Activated naive CD8-positive, alpha-beta T cell treated with anti-CD3 and anti-CD28 coated beads, Interleukin-2, amount 50 U/mL, for 16 hours (primary cell): ENCODE measurements around the gene FBF1.

Experiments
- DNase-seq: peaks from one replicate; pipeline ENCODE4 v3.0.0-alpha.2; 2020; ENCODE audit warnings: low read depth, low spot score

FBF1 gene

GRCh38 chr17:75959051-75959838 lies 18.4 kb upstream of the FBF1 start:
- no peak for DNase-seq

DNA sequence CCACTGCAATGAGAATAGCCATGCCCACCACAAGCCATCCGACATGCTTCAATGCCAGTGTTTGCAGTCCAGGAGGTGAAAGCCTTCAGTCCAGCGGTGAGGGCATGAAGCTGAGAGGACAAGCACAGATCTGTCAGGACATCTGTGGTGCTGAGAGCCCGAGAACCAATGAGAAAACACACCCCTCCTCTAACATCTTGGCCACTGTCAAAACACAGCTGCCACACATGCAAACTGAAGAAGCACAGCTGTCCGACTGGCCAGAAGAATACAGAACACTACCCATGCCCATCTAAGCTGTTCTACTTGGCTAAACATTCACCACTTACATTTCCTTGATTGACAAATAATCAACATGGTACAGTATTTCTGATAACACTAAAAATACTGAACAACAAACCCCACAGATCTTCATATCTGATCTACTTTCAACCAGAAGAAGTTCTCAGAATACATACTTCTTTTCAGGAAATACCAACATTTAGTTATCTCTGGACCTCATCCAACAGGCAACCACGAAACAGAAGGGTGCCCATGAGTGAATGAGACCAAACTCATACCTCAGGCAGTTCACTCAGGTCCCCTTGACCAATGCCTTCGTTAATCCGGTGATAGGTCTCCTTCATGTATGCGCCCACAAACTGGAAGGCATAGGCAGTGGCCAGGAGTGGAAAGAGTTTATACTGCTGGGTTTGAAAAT lies 10.2 kb upstream of the FBF1 start:
- DNase-seq = no peak

DNA sequence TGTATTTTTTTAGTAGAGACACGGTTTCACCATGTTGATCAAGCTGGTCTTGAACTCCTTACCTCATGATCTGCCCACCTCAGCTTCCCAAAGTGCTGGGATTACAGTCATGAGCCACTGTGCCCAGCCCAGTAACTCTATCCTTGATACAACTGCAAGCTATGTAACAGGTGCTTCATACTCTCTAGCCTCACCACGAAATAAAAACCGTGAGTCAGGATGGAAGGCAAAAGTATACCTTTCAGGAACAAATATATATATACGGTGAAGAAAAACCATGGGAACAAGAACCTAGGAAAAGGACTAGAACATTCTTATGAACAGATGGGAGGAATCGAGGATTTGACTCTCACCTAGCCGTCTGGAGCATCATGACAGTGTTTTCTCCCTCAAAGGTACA lies 9.6 kb upstream of the FBF1 start:
- no peak for DNase-seq

- DNase-seq = no peak
These were observed 4.4 kb upstream of the FBF1 start for GRCh38 chr17:75945211-75945610.

DNA sequence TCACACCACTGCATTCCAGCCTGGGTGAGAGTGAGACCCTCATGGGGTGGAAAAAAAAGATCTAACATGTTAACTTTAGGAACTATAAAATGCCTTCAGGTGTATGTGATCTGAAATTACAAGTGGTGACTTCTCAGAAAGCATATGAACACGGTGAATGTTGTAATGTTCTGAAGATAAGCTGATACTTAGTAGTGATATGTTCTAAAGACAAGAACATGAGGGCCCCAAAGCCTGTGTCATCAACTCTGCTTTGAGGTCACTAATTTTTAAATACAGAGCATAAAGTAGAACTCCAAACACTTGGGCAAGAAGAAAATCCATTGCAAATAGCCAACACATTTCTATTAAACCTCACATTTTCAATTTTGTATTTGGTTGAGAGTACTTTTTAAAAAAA lies 2.6 kb upstream of the FBF1 start:
- DNase-seq = no peak

DNA sequence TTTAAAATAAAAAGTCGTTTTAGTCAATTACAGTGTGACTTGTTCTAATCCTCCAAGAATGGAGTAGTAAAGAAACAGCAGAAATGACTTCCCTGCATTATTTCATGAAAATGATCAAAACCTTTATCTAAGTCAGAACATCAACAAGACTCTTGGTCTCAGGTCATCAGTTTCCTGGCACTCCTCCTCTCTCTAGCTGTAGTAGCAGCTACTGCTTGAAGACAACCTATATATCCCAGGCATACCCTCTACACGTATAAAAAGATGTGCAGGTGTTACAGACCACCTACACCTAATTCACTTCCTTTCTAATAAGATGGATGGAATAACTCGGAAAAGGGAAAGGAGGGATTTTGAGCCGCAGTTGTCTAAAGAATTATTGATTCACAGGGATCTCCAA lies 1.6 kb upstream of the FBF1 start:
- no peak for DNase-seq

GRCh38 chr17:75941442-75941819 lies 589 bp upstream of the FBF1 start:
- DNase-seq = no peak

DNA sequence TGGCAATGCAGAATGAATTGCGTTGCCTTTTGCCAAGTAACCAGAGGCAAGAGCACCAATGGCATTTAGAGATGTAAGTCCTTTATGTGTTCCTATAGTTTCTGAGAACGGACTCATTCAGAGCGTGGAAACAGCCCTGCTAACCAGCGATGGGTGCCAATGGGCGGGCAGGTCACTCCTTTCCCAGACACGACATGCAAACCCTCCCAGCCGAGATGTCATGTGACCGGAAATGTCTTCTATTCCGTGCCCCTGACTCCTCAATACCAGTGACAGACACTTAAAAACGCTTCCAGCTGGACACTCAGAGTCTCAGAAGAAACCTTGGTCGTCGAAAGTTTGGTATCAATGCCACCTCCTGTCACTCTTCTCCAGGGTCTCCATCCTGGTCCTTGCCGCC lies 3.2 kb downstream of the FBF1 start:
- no peak for DNase-seq

- no peak for DNase-seq
These were observed 7.0 kb downstream of the FBF1 start for GRCh38 chr17:75933808-75934207.

DNA sequence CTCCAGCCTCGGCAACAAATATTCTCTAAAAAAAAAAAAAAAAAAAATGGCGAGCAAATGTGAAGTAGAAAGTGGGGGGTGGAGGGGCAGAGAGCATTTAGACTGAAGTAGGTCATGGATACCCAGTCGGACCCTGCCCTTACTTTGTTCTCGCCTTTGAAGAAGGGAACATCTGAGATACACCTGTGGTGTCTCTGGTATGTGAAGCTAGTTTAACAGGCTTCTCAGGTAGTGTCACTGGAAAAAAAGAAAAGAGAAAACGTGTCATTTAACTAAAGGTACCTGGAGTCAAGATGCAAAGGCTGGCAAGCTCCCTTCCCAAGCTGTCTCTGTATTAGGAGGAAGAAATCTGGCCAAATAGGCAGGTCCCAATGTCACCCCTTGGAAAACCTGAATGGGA lies 8.0 kb downstream of the FBF1 start:
- DNase-seq = no peak

GRCh38 chr17:75931062-75931461 lies 9.8 kb downstream of the FBF1 start:
- DNase-seq = no peak

GRCh38 chr17:75927286-75927922 lies 13.4 kb downstream of the FBF1 start:
- DNase-seq = no peak

DNA sequence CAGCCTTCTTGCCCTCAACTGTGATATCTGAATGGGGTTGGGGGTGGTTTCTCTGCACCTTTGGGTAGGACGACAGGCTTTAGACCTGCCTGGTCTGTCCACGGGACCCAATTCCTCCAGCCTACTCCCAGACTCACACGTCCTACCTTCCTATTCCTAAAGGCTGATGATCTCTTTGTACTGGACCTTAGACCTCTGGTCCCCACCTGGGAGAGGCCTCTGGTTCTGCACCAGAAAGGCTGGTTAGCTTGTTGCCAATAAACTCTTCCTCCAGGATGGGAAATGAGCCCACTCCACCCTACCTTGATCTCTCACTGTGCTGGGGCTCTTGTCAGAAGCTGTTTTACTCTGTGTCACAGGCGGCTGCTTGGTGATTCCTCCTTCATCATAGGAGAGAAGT lies 14.4 kb downstream of the FBF1 start:
- no peak for DNase-seq

DNA sequence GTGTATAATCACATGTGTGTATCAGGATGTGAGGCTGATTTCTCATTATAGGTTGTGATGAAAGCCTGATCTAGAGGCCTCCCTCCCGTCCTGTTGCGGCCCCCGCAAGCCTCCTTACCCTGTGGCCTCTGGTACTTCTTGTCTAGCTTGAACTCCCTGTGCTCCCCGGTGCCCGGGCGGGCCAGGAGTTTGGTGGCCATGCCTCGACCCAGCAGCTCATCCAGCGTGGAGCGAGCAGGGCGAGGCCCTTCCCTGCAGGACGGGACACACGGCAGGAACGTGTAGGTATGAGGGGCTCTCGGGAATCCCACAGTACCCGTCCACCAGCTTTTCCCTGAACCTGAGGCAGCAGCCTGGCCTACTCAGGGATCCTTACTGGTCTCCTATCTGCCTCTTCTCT lies 14.9 kb downstream of the FBF1 start:
- no peak for DNase-seq

GRCh38 chr17:75925103-75925502 lies 15.7 kb downstream of the FBF1 start:
- DNase-seq = no peak

DNA sequence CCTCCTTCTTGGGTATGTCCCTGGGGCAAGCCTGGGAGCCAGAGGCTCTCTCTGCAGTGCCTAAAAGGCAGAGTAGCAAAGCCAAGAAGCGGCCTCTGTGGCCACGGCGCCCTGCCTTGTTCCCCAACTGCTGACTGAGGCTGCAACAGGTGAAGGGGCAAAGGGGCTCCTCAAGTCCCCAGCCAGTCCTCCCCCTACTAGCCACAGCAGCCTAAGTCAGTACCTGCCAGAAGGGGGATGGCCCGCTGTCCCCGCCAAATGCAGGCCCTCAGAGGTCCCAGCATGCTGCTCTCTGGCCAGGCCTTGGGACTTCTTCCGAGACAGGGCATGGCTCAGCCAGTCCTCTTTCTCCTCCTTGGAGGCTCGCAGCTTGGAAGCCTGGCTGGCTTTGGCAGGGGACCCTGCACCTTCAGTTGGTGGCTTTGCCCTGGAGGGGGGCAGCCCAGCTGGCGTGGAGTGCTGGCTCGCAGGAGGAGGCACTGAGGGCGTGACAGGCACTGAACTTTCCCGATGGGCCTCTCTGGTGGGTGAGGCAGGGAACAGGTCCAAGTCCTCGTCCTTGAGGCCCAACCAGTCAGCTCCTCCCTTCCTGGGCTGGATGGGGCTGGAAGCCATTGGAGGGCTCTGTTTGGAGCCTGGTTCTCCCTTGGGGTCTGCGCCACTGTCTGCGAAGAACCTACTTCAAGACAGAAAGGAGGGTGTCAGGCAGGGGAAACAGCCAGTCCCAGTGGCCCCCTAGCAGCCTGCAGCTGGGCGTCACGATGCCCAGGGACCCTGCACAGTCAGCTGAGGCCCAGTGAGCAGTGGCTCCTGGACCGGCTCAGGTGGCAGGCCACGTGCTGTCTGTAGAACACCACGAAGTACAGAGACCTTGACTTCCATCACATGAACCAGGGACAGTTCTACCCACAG lies 17.6 kb downstream of the FBF1 start:
- DNase-seq = no peak

DNA sequence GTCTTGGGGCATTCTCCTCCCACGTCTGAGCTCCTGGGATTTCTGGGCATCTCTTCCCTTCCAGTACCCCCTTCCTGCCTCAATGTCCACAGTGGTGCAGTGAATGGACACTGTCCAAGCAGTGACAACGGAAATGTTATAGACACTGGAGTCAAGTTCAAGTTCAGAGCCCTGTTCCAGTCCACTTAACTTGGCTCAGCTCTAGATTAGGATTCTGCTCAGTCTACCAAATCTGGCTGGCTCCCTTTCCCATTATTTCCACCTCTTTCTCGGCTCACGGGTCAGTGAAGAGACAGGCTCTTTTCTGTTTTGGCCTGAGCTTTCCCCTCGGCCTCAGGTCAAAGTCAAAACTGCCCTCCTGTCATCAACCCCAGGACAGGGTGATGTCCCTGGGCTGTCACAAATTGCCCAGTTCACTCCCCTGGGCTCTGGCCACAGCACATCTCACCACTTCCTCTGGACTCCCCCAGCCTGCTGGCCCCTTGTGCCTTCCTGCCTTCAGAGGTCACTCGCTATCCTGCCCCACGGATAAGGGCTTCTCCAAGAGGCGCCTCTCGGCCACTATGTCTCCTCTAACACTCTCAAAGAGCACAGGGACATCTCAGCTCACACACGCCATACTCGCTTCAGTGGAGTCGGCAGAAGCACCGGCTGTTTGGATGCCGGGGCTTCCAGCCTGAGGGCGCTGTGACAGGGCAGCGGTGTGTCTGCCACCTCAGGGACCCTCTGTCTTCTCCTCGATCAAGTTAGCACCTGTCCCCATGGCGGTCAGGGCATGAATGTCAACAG lies 18.5 kb downstream of the FBF1 start:
- DNase-seq = no peak

- no peak for DNase-seq
These were observed 19.2 kb downstream of the FBF1 start for GRCh38 chr17:75921596-75921995.

DNA sequence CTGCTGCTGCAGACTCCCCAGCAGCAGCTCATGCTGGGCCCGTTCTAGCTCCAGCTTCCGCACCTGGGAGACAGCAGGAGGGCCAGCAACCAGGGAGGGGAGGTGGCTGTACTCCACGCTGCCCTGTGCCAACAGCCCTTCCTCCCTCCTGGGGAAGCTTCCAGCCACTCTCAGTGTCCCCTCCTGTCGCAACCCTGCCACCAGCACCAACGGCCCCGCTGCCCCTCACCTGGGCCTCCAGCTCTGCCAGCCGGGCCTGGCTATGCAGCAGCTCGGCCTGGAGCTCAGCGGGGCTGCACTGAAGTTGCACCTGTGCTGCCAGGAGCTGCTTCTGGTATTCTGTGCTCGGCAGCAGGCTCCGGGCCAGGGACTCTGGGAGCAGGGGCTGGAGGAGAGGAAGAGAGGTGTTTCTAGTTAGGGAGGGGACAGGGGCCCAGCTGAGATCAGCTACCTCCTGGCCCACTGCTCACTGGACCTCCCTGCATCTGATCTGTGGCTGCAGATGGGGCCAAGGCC lies 20.7 kb downstream of the FBF1 start:
- no peak for DNase-seq

DNA sequence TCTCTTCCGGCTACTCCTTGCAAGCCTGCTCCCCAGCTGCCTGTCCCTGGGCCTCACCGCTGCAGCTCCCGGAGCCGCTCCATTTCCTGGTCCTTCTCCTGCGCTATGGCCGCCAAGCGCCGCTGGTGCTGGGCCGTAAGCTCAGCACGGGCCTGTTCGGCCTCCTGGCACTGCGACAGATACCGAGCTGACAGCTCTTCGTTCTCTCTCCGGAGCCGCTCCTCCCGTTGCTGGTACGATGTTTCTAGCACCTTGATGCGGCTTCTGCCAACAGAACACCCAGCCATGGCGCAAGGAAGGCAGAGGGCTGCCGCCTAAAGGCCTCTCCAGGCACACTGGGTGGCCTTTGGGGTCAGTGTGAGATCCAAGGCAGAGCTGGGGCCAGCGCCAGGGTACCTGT lies 21.2 kb downstream of the FBF1 start:
- DNase-seq = no peak

GRCh38 chr17:75917917-75918445 lies 22.9 kb downstream of the FBF1 start:
- no peak for DNase-seq
